Ramos (cell line): ENCODE results near the gene CAMK2A.

Experiments
- in situ Hi-C: fragments of 300-500 bp; cut with MboI; formaldehyde crosslinking; loops from one replicate; pipeline ENCODE4 v1.14.3; 2022; ENCODE audit warnings: low sequenced_read_pairs; ENCODE audit not compliant: unreplicated experiment

The CAMK2A gene

GRCh38 chr5:150196514-150196913, 93.1 kb downstream of the CAMK2A start:
- in situ Hi-C loops: no loop called here

DNA sequence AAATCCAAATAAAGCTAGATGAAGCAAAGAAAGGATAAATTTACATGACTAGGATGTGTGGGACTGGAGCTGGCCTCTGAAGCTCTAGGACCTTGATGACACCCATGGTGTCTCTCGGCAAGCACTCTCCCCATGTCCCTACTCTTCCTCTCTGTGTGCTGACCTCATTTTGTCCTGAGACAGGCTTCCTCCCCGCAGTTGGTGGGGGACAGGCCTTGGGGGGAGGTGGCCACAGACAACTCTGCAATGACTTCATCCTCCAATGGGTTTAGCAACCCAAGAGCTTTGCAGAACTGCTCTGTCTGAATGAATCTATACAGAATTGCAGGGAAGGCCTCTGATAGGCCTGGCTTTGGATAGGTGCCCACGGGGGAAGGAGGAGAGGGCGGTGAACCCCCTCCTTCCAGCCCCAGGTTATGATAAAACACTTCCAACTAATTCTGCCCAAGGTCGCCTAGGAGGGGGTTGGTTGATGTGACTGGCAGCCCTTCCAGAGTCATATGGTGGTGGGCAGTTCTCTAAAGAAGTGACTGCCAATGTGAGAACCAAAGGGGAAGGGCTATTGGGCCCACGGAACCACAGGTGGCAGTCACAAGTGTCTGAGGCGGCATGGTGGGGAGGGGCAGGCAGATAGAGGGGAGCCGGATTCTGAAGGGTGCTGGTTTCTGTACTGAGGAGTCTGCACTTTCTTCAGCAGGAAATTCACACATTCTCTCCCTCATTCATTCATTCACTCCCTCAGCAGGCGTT, 93.7 kb downstream of the CAMK2A start:
- in situ Hi-C loops: no loop called here

- in situ Hi-C loops: no loop called here
Observed at GRCh38 chr5:150192462-150192861, 97.1 kb downstream of the CAMK2A start.

DNA sequence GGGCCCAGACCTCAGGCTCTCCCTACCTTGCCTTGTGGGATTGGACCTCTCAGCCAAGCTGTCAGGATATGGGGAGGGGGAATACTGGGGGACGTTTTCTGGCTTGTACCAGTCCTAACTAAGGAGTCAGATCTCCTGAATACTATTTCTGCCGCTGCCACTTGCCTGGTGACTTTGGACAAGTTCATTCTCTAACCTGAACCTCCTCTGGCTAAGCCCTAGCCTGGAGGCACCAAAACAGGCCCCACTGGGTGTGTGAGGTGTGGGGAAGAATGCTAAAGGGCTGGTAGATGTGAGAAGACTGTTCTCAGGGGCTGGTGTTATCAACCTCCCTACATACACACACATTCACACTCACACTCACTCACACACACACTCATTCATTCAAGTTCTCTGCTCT, 98.6 kb downstream of the CAMK2A start:
- in situ Hi-C loops: no loop called here

- in situ Hi-C loops: no loop called here
Observed at GRCh38 chr5:150190503-150190979, 99.0 kb downstream of the CAMK2A start.

DNA sequence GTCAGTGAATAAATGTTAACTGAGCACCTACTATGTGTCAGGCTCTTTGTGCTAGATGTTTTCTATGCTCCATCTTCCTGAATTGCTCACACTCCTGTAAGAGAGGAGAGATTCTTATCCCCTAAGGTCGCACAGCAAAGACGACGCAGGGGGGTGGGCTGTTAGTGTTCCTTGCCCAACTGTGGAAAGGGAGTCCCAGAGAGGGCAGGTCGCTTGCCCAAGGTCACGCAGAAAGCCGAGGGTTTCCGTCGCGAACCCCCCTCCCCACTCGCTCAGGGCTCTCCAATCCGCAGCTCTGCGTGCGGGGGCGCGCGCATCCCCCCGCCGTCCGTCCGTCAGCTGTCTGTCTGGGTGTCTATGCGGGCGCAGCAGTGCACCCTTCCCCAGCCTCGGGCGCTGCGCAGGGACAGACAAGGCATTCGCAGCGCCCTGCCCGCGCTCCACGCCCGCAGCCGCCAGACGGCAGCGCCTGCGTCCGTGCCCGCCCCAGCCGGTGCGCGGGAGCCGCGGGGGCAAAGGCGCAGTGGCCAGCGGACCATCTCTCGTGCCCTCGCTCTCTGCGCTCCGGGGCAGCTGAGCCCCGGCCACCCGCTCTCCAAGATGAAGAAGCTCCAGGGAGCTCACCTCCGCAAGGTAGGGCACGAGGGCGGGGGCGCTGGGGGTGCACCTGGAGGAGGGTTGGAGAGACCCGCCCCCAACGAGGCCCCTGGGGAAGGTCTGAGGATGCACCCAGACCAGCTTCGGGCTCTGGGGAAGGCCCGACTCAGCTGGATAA, 99.7 kb downstream of the CAMK2A start, which contains the start of gene SLC6A7:
Gene SLC6A7, plus strand, starts transcription at position 335 of the 775 bp plus-strand sequence. Its CDS starts 266 bp downstream, at position 601.
- in situ Hi-C loops: no loop called here

- in situ Hi-C loops: no loop called here
Observed at GRCh38 chr5:150189326-150189725, 100.2 kb downstream of the CAMK2A start.

DNA sequence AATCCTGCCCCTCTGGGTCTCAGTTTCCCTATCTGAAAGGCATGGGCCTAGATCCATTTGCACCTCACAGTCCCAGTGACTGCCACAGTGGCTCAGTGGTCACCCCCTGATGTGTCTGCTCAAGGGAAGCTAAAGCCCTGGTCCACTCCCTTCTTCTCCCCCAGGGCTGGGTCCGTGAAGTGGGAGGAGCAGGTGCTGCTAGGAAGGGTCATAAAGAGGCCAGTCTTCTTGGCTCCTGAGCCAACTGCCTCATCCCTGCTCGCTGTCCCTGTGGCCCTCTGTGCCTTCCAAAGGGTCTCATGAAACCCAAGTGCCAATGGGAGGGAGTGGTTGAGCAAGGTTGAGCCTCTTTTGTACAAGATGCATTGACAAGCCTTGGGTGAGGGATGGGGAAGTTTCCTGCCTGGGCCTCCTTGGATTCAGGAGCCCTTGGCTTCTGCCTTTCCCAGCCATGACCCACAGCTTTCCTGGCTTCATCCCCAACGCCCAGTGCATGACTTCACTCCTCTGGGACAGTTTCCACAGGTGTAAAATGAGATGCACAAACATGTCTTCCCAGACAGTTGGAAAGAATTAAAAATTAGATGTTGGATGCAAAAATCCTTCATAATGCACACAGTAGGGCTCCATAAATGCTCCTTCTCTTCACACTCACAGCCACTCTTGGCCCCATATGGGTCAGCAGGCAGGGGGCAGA, 101.3 kb downstream of the CAMK2A start:
- in situ Hi-C loops: no loop called here

- in situ Hi-C loops: no loop called here
Observed at GRCh38 chr5:150186897-150187296, 102.7 kb downstream of the CAMK2A start.

DNA sequence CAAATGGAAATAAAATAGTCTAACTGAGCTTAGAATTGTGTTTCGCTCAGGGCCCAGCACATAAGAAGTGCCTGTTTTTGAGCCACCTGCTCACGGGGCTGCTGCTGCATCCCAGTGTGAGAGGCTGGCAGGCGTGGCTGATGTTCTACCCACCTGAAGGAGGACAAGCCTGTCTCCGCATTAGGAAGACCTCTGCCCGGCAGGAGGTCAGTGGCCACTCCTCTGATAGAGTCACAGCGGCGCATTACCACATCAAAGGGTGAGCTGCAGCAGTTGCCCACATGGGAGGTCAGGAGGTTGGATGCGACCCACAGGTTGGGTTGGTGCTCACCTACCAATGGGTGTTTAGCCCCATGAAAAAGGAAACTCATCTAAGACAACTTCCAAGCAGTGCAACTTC, 103.4 kb downstream of the CAMK2A start:
- in situ Hi-C loops: no loop called here

- in situ Hi-C loops: no loop called here
Observed at GRCh38 chr5:150184990-150185912, 104.3 kb downstream of the CAMK2A start.

DNA sequence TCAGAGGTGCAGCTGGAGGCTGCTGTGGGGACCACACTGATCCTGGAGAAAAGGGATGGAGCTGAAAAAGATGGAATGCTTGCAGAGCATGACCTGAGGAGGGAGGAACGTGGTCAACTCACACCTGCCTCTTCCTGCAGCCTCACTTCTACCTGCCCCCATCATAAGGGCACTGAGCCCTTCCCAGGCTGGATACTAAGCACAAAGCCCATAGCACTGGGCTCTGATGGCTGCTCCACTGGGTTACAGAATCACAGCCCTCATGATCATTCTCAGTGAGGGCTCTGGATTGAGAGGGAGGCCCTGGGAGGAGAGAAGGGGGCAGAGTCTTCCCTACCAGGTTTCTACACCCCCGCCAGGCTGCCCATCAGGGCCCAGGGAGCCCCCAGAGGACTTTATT, 105.6 kb downstream of the CAMK2A start:
- in situ Hi-C loops: no loop called here

DNA sequence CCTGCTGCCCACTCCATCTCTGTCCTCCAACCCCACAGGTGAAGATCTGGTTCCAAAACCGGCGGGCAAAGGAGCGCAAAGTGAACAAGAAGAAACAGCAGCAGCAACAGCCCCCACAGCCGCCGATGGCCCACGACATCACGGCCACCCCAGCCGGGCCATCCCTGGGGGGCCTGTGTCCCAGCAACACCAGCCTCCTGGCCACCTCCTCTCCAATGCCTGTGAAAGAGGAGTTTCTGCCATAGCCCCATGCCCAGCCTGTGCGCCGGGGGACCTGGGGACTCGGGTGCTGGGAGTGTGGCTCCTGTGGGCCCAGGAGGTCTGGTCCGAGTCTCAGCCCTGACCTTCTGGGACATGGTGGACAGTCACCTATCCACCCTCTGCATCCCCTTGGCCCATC, 106.1 kb downstream of the CAMK2A start:
- in situ Hi-C loops: no loop called here

DNA sequence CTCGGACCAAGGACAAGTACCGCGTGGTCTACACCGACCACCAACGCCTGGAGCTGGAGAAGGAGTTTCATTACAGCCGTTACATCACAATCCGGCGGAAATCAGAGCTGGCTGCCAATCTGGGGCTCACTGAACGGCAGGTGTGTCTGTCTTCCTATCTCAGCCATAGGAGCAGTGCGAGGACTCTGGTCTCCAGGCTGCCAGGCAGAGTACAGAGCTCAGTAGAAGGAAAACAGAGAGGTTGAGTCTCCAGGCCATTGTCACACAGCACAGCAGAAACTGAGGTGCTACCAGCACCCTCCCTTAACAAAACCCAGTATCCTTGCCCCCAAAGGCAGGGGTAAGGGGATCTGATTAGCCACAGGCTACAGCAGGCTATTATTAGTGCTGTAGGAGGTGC, 106.8 kb downstream of the CAMK2A start:
- in situ Hi-C loops: no loop called here

DNA sequence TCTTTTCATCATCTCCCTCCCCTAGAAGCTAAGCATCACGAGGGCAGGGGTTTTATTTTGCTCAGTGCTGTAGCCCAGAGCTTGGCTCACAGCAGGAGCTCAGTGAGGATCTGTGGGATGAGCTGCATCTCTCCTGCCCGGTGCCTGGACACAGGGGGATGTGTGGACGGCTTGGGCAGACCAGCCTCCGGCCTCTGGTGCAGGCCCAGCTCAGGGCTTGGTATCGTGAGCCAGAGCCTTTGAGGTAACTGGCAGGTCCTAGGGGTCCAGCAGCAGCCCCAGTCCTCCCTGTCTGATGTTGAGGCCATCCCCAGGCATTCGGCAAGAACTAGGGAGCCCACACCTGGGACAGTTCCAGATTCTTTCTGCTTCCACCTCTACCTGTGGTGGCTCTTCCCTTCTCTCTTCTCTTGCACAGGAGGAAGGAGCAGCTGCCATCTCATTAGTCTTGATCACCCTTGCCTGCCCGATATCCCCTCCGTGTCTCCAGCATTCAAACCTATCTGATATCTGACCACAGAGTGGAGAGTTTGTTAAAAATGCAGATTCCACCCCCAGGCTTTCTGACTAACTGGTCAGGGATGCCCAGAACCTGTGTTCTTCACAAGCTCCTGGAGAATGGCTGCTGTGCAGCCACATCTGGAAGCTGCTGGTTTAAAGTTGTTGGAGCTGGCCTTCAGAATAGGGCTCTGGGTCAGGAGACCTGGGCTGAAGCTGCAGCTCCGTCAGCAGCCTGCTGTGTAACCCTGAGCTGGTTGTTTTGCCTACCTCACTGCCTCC, 107.6 kb downstream of the CAMK2A start:
- in situ Hi-C loops: no loop called here

GRCh38 chr5:150181027-150181426, 108.5 kb downstream of the CAMK2A start:
- in situ Hi-C loops: no loop called here

GRCh38 chr5:150180241-150181026, 109.1 kb downstream of the CAMK2A start:
- in situ Hi-C loops: no loop called here

DNA sequence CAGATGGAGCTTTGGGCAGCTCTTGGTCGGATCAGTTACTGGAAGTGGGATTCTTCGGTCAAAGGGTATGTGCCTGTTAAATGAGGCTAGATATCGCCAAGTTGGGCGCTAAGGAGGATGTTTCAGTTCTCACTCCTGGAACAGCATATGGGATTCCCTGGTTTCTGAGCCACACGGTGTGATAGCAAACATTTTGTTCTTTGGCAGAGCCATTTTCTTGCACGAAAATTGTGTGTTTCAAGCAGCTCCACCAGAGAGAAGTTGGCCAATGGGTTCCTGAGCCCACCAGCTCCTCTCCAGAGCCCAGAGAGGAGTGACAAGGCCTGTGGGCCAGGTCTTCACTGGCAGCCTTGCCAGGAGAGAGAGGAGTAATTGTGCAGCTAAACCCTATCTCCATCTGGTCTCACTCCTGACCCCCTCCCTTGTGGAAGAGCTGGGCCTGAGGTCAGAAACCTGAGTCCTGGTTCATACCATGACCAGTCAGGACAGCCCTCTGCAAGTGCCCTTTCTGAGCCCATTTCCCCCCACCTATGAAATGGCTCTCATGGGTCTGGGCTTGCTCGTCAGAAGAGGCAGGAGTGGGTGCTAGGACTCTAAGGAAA, 110.5 kb downstream of the CAMK2A start:
- in situ Hi-C loops: no loop called here
